Tongue (tissue), 2 donors: ENCODE measurements around the gene COL26A1. TPM values are rescaled to one million over a fixed set of nuclear protein-coding genes. Genes with fewer than 3 reads are reported as not detected.

ENCODE experiments used
- DNase-seq: peaks from one replicate; pipeline ENCODE4 v3.0.0-alpha.2; 2015
- total RNA-seq: library from RNA; depleted of rRNA; stranded (reverse); fragments of >200 nt; gene quantifications from one replicate; pipeline ENCODE4 v1.2.3, GENCODE V29; 2014

The COL26A1 gene
- total RNA-seq, 1 donor from 2014 or later = 1.6 TPM

DNA sequence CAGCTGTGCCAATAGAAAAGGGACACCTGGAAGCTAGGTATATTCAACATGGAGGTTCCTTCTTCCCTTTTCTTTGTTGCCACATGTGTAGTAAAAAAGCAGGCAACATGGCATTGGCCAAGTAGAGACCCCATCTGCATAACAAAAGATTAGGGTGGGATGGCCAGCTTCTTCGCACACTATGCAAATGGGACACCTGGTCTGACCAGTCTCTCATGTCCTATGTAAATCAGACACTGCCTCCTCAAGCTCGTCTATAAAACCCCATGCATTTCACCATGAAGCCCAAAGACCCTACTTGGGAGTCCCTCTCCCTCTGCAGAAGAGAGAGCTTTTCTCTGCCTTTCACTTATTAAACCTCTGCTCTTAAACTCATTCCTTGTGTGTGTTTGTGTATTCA lies 212.5 kb downstream of the COL26A1 start:
- no peak for DNase-seq

DNA sequence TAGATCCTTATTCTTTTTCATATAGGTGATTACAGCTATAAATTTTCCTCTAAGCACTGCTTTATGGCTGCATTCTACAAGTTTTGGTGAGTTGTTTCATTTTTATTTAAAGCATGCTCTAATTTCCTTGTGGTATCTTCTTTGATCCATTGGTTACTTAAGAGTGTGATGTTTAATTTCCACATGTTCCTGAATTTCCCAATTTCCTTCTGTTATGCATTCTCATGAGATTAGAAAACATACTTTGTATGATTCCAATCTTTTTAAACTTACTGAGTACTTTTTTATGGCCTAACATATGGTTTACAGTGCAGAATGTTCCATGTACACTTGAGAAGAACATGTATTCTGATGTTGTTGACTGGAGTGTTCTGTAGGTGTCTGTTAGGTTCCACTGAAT lies 213.0 kb downstream of the COL26A1 start:
- no peak for DNase-seq

DNA sequence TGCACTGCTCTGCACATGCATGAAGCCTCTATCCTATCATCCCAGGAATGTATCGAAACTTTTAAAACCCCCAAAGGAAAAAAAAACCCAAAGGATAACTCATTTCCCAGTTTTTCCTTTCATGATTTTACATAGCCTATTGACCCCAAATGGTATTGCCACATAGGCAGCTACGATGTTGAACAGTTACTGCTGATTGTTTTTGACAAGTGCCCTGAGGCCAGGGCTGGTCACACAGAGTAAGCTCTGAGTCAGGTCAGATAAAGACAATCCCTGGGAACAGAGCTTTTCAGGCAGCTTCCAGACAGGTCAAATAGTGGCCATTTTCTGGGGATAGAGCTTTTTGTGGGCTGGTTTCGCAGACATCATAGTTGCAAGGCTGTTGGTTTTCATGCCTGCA lies 214.3 kb downstream of the COL26A1 start:
- no peak for DNase-seq

DNA sequence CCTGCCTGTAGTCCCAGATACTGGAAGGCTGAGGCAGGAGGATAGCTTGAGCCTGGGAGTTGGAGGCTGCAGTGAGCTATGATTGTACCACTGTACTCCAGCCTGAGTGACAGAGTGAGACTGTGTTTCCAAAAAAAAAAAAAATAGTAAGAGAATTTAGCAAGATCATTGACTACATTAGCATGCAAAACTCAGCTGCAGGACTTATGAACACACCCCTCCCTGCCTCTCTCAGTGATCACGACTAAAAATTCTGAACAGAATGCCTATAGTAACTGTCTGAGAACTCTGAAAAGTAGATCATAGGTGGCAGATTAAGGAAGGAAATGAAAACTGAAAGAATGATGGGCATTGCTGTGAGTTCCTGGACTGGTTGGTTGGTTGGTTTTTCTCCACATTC lies 215.9 kb downstream of the COL26A1 start:
- no peak for DNase-seq

DNA sequence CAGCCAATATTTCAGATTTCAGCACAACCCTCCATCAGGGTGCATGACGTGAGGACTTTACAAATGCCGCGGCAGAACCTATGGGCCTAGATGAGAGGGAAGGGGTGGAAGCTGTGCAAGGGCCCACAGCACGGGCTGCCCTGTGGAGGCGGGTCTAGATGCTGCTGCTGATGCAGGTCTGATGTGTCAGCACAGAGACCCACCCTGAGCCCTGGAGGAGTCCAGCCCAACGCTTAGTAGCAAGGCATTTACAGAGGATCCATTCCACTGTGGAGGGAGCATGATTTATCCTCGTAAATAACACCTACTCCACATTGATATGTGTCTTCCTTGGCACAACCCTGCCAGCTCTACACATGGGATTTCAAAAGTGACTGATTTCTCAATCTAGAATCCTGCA lies 217.9 kb downstream of the COL26A1 start:
- DNase-seq = no peak

DNA sequence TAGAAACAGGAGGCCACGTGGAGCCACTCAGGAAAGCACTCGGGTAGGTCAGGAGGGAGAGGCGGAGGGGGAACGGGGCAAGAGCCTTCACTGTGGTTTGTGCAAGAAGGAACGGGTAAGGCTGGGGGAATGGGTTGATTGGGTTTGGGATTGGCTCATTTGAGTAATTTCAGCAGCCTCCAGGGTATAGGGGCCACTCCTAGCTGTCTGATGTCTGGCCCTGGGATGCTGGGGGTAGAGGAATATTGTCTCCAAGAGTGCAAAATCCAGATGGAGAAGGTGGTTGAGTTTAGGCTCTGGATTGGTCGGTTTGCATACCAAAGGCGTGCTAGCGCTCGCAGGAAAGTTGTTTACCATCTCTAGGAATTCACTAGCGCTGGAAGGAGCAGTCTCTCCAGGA lies 219.2 kb downstream of the COL26A1 start:
- no peak for DNase-seq

DNA sequence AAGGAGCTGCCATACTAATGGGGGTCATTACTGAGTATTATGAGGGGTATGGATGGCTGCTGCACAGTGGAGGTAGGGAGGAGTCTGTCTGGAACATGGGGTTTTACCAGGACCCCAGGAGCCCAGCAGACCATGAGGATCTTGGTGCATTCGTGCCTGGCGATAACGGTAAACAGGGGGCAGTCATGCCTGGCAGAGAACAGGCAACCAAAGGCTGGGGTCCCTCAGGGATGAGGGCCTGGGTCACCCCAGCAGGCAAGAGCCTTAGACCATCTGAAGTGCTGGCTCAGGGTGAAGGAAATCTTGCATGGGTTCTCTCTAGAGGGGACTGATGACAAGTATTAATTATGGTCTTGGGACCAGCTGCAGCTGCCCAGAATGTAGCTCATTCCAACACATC lies 220.3 kb downstream of the COL26A1 start:
- DNase-seq = no peak

DNA sequence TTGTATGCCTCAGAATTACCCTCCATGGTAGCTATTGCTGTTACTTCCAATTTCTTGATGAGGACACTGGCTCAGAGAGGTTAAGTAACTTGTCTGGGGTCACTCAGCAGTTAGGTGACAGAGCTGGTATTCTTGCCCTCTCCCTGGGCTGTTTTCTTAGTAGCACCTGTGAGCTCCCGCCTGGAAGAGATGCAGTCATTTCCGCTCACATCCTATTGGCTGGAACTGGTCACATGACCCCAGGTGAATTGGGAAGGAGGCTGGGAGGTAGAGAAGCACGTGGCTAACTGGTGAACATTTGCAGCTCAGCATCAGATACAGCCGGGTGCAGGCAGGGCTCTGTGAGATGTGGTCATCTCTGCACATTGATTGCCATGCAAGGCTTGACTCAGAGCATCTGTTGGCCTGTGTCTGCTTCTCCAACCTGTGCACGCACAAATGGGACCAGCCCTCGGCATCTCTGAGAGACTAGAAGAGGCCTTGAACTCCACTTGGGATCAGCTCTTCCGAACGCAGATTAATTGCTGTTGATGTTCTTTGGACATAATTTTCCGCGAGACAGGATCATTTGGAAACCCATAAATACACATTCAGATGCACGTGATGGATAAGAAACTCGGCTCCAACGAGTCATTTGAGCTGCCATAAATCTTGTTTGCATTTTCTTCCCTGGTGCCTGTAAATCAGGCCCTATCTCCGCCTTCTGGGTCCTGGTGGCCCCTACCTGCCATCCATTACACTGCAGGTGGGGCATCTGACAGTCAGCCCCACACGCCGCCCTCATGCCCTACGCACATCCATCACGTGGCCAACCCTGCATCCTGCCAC lies 223.6 kb downstream of the COL26A1 start:
- DNase-seq = no peak

DNA sequence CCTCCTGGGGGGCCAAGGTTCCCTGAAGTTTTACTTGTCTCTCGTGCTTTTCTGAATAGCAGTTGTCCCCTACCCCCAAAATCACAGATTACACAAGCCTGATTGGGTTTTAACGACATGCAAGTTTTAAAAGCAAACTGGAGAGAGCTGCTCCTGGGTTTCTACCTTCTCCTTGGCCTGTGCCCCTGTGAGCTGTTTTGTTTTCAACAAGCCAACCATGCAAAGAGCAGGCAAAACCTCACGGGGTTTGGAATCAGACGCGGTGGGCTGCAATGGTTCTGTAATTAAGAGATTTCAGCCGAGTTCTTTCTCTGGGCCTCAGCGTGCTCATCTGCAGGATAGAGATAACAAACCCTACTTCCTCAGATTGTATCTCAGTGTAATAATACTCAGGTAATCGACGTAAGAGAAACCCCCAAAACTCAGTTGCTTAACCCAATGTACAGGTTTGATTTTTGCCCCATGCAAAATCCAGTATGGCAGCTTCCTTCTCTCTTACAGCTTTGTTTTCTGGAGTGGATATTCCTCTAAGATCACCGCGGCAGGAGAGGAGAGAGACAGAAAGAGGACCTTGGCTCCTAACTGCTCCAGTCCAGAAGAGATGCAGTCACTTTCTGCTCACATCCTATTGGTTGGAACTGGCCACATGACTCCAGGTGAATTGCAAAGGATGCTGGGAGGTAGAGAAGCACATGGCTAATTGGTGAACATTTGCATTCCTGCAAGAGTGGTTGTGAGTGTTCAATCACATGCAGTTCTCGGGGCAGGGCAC lies 224.4 kb downstream of the COL26A1 start:
- no peak for DNase-seq

DNA sequence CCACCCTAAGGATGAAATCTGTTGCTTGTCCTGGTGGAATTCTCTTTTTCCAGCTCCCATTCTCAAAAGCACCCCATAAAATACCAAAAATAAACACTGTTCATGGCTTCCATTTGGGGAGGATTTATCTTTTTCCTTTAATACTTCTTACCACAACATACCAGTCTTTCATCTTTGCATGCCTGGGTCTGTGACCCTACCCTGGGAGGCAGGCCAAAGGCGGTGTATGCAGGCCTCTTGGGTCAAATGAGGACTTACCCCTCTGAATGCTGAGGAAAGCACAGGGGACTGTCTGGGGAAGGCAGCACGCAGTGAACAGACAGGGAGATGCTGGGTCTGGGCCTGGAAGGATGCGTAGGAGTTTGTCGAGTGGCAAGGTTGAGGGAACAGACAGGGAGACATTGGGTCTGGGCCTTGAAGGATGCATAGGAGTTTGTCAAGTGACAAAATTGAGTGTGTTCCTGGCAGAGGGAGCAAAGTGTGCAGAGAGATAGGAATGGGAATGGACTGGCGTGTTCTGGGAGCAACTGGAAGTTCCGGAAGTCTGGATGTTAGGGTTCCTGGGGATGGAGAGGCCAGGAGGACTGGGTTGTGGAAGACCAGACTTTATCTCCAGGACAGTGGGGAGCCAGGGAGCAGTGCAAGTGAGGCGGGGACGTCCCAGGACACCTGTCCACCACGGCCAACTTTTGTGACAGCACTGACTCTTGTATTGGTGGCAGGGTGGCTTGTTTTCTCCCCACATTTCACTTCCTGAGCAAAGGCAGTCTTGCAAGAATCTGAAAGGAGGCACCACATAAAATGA lies 225.7 kb downstream of the COL26A1 start:
- DNase-seq = no peak

DNA sequence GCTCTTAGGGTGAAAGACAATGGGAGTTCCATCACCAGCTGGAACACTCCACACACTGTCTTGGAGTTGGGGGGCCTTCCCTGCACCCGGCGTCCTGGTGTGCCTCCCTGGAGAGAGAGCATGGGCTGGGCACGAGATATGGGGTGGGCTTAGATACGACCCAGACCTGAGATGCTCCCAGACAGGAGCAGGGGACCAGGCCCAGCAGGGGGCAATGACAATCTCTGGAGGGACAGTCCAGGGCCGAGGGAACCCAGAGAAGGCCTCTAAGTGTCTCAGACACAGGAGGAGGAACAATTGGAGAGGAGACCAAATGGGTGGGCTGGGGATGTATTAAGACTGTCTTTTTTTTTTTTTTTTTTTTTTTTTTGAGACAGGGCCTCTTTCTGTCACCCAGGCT lies 226.4 kb downstream of the COL26A1 start:
- no peak for DNase-seq

DNA sequence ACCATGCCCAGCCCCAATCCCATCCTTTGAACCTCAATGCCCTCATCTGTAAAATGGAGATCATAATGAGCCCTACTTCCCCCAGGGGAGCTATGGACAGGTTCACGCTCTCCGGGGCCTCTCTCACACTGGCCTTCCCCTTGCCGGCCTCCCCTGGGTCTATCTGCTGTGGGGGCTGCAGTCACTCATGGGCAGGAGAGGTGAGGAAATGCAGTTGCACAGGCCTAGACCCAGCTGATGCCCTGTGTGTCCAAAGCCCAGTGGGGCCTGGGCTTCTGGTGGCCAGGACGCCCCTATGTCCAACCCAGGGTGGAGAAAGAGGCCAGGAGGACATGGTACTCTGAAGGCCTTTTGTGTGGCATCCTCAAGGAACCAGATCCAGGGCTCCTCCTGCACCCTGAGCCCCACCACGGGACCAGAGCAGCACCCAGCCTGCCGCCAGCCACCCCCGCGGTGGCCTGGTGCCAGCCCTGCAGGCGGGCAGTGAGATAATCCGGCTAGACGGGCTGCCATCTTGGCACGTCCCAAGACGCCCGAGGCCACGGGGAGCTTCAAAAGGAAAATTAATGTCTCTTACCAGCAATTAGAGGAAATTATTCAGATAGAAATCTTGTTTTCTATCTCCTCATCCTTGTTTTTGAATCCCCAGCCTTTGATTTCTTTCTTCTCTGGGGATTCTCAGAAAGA lies 227.4 kb downstream of the COL26A1 start:
- no peak for DNase-seq

DNA sequence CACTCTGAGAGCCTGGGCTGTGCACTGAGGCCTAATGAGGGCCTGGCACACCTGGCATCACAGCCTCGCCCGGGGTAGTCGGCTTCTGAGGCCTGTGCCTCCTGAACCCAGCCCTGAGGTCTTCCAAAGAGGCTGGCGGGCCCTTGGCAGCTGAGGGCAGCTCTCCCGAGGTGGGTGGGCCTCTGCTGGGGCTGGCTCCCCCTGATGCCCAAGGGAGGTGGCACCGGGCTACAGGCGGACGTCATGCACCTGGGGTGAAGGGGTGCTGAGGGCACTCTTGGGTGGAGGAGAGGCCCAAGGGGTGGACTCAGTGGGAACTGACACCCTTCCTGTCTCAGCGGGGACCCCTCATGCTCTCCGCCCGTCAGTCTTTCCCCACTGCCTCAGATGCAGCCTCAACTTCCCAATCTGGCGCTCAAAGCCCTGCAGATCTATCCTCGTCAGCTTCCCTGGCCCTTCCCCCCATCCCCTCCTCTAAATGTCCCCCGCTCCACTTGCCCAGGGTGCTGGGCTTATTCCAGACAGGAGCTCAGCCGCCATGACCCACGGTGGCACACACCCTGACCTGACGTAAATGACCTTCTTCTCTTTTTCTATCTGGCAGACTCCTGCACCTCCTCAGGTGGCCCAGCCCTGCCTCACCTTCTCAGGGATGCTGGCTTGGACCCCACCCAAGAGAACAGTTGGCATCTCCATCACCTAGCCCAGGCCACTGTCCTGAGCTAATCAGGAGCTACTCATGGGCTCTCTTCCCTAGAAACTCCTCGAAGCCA lies 228.2 kb downstream of the COL26A1 start:
- no peak for DNase-seq

DNA sequence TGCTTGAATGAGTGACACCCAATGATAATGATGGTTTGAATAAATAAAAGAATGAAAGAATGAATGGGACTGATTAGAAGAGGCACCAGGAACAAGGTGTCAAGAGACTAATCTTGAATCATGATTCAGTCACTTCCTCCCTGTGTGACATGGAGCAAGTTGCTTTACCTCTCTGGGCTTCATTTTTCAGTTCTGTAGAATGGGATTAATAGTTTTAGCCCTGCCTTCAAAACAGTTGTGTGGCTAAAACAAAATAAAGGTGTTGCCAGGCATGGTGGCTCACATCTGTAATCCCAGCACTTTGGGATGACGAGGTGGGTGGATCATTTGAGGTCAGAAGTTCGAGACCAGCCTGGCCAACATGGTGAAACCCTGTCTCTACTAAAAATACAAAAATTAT lies 228.8 kb downstream of the COL26A1 start:
- no peak for DNase-seq

DNA sequence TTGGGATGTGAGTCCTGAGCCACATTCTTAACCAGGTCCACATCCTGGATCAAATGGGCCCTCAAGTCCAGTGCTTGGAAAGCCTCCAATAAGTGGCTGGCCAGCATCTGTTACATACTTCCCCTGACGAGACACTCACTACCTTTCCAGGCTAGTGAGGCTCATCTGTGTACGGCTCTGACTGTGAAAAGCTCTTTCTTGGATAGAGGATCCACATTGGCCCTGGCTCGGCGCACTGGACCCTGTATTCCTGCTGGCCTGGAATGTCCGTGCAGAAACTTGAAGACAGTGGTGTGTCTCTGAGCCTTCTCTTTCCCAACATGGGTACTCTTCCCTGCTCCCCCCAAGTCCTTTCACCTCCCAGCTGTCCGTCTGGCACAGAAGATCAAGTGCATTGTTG lies 230.9 kb downstream of the COL26A1 start:
- no peak for DNase-seq

DNA sequence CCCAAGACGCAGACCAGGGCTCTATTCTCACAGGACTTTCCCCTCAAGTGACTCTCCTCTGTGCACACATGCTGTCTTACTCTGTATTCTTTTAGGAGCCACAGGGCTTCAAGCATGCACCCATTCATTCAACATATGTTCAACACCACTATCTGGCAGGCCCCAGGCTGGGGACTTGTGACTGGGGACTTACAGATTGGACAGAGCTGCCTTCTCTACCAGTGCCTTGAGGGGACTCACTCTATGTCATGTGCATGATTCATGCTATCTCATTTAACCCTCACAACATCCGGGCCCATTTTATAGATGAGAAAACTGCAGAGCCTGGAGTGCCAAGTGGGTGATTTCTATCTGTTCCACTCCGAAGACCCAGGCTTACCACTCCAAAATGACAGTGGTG lies 232.1 kb downstream of the COL26A1 start:
- DNase-seq = no peak

DNA sequence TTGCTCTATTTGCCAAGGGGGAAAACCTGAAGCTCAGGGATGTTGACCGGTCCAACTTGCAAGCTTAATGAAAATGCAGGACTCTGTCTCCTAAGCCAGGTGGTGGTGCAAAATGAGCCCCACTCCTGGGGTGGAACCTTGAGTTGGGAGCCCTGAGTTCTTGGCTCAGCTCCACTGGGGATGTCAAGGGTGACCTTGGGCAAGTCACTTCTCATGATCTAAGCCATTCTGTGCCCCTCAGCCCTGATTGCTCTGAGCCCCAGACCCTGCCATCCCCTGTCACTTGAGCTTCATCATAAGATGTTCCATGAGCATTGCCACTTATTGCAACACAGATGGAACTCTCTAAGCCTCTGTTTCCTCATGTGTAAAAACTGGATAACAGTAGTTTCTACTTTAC lies 232.6 kb downstream of the COL26A1 start:
- no peak for DNase-seq

DNA sequence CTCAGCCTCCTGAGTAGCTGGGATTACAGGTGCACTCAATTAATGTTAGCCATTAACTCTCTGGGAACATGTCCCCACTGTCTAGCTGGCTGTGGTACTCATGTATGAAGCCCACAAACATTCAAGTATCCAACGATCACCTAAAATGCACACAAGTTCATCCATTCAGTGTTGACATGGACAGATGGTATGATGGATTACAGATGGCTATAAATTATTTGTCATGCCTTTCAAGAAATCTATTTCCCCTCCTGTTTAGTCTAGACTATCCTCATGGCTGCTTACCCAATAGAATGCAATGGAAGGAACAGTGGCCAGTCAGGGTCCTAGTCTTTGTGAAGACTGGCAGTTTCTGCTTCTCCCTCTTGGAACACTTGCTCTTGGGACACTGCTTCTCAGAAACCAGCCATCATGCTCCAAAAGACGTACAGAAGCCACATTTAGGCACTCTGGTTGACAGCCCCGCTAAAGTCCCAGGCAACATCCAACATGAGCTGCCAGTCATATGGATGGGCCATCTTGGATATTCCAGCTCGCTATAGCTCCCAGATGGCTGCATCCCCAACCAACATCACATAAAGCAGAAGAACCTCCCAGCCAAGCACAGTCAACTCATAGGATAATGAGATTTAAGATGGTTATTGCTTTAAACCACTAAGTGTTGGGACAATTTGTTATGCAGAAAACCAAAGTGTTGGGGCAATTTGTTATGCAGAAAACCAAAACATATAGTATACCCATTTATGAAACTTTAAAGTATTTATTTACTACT lies 233.3 kb downstream of the COL26A1 start:
- DNase-seq = no peak

DNA sequence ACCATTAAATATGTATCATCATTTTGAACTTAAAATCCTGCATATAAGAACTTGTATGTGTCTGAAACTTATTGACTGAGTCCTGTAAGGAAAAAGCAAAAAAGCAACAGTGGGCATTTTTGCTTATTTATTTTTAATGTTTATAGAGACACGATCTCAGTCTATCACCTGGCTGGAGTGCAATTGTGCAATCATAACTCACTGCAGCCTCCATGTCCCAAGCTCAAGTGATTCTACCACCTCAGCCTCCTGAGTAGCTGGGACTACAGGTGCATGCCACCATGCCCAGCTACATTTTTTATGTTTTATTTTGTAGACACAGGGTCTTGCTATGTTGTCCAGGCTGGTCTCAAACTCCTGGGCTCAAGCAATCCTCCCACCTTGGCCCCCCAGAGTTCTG lies 234.2 kb downstream of the COL26A1 start:
- DNase-seq = no peak

DNA sequence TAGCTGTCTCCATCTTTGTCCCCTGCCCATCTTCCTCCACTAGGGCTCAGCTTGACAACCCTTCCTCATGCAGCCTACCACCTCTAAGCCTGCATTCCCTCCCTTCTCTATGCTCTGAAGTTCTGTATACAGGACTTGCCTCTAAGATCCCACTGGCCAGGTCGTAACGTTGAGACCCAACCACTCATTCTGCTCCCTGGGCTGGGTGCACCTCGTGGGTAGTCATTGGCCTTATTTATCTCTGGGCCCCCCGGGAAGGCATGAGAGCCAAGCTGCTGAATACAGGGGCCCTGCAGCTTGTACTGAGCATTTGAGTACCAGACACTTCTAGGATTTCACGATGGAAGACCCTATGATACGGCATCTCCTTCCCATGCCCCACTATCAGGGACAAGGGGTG lies 235.3 kb downstream of the COL26A1 start:
- DNase-seq = no peak
